Stomach smooth muscle (tissue), 2 donors: Measurements from ENCODE around the gene ZFAND3.

Experiments used
- H3K27ac ChIP-seq: one replicate; pipeline ENCODE4 v1.7.0; 2013; ENCODE audit warnings: mild to moderate bottlenecking, low read length, inconsistent platforms
- H3K27me3 ChIP-seq, 2 donors: one replicate each; pipeline ENCODE4 v1.7.0; 2013; ENCODE audit warnings: low read length in 2 of 2; ENCODE audit not compliant: insufficient read depth in 2 of 2, control insufficient read depth in 1 of 2
- H3K36me3 ChIP-seq, 2 donors: one replicate each; pipeline ENCODE4 v1.7.0; 2013; ENCODE audit warnings: low read length in 2 of 2; ENCODE audit not compliant: control insufficient read depth in 2 of 2, insufficient read depth in 2 of 2
- H3K4me1 ChIP-seq: one replicate; pipeline ENCODE4 v1.7.0; 2013; ENCODE audit warnings: low read length; ENCODE audit not compliant: control insufficient read depth, insufficient read depth
- H3K4me3 ChIP-seq, 2 donors: one replicate each; pipeline ENCODE4 v1.7.0; 2013; ENCODE audit warnings: low read length in 2 of 2
- H3K9ac ChIP-seq, 2 donors: one replicate each; pipeline ENCODE4 v1.7.0; 2013; ENCODE audit warnings: low read length in 2 of 2, mild to moderate bottlenecking in 1 of 2
- H3K9me3 ChIP-seq, 2 donors: one replicate each; pipeline ENCODE4 v1.7.0; 2013; ENCODE audit warnings: low read length in 2 of 2; ENCODE audit not compliant: control insufficient read depth in 2 of 2
- donor health status: healthy.
- donor health status: Pancreatic carcinoma.

The ZFAND3 gene

DNA sequence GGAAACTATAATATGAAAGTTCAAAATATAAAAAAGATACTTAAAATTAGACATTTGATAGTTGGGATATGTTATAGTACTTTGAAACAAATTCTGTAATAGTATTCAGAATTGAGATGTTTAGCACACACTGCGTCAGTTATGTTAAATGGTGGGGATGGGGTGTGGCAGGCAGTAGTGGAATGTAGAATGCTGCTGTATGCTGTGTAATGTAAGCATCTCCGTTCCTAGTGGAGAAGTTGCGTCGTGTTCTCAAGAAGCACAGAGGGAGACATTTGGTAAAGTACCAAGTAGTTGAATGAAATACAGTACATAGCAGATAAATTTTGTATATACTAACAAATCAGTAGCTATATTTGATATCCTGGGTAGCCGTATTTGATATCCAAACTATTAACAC lies 192.4 kb downstream of the ZFAND3 start:
- H3K4me3 ChIP-seq: no peak overlapping the region
- H3K36me3 ChIP-seq: no peaks in the 10 kb centered on the region
- no peak overlapping the region for H3K27ac ChIP-seq
- H3K4me1 ChIP-seq: peaks cover 9% of the 10 kb centered on the region
- peaks cover 0 to 3% of the 10 kb centered on the region in 2 donors for H3K9me3 ChIP-seq
- no peaks in the 10 kb centered on the region for H3K27me3 ChIP-seq
- no peak overlapping the region for H3K9ac ChIP-seq

GRCh38 chr6:38012573-38012972 lies 193.0 kb downstream of the ZFAND3 start:
- Histone ChIP-seq H3K36me3 (no peaks in the 10 kb centered on the region), H3K4me3 (no peak overlapping the region), H3K27ac (no peak overlapping the region), H3K4me1 (peaks cover 12% of the 10 kb centered on the region), H3K27me3 (no peaks in the 10 kb centered on the region), H3K9me3 (peaks cover 0 to 3% of the 10 kb centered on the region in 2 donors), H3K9ac (no peak overlapping the region)

DNA sequence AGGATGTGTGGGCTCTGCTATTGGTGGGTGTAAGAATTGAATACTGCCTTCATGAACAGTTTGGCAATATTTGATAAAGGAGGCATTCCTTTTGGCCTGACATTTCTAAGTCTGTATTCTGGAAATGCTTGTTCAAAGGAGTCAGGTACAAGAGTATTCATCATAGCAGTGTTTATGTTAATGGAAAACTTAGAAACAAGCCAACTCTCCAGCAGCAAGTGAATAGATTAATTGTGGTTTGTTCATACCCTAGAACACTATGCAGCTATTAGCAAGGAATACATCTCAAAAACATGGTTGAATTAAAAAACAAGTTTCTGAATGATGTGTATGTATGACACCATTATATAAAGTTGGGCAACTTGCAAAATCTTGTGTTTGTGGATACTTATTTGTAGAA lies 195.8 kb downstream of the ZFAND3 start:
- Histone ChIP-seq H3K4me1 (peaks cover 12% of the 10 kb centered on the region), H3K9ac (no peak overlapping the region), H3K27ac (no peak overlapping the region), H3K36me3 (no peaks in the 10 kb centered on the region), H3K4me3 (no peak overlapping the region), H3K9me3 (peaks cover 0 to 3% of the 10 kb centered on the region in 2 donors), H3K27me3 (no peaks in the 10 kb centered on the region)

- no peak overlapping the region for H3K4me3 ChIP-seq
- no peaks in the 10 kb centered on the region for H3K36me3 ChIP-seq
- H3K9me3 ChIP-seq: no peaks in the 10 kb centered on the region
- peaks cover 21% of the 10 kb centered on the region for H3K4me1 ChIP-seq
- no peak overlapping the region for H3K9ac ChIP-seq
- H3K27me3 ChIP-seq: no peaks in the 10 kb centered on the region
- H3K27ac ChIP-seq: peak overlapping the region; percentile 7
Observed at GRCh38 chr6:38016824-38017223, 197.3 kb downstream of the ZFAND3 start.

DNA sequence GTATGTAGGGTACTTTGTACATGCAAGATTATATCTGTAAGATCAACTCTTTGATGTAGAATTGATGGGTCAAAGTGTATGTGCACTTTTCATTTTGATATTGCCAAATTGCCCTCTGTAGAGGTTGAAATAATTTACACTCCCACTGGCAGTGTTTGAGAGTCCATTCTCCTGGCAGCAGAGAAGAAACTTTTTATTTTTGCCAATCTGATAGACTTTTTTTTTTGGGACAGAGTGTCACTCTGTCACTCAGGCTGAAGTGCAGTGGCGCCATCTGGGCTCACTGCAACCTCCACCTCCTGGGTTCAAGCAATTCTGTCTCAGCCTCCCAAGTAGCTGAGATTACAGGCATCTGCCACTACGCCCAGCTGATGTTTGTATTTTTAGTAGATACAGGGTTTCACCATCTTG lies 199.2 kb downstream of the ZFAND3 start:
- no peaks in the 10 kb centered on the region for H3K9me3 ChIP-seq
- H3K27me3 ChIP-seq: no peaks in the 10 kb centered on the region
- H3K4me1 ChIP-seq: peaks cover 21% of the 10 kb centered on the region
- no peak overlapping the region for H3K4me3 ChIP-seq
- H3K36me3 ChIP-seq: no peaks in the 10 kb centered on the region
- no peak overlapping the region for H3K9ac ChIP-seq
- H3K27ac ChIP-seq: no peak overlapping the region

DNA sequence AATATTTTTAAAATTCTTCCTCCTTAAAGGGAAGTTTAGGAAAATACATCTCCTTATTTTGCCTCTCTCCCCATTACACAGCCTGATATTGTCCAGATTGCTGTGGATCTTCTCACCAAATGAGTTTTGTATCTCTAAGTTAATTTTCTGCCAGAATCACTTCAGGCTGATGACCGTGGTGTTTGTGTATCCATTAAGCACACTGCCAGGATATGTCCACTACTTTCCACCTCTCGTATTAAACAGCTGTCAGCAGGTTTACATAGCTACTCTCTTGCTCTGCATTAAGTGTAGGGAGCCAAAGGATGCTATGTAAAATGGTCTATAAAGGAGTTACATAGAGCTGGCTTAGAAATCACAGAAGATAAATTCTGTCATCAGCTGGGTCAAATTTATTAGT lies 201.1 kb downstream of the ZFAND3 start:
- H3K27me3 ChIP-seq: no peaks in the 10 kb centered on the region

DNA sequence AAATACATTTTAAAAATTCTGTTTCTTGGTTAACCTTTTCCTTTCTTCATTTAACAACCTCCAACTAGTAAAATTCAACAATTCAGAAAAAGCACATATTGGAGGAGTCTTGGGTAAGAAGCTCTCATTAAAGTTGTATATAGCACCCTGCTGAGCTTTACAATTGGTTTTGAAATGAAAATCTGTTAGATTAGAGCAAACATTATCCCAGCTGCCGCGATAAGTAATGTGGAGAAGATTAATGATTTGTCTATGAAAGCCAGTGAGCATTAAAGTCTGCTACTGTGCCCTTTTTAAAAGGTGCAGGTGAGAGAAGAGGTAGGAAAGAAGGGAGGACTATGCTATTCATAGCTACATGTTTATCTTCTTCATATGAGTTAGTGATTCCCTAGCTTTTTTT lies 201.5 kb downstream of the ZFAND3 start:
- H3K9me3 ChIP-seq: no peaks in the 10 kb centered on the region
- no peak overlapping the region for H3K4me3 ChIP-seq
- peaks cover 13% of the 10 kb centered on the region for H3K4me1 ChIP-seq

More for the DNA sequence above, 201.1 kb downstream of the ZFAND3 start:
- peaks cover 14% of the 10 kb centered on the region for H3K4me1 ChIP-seq
- H3K4me3 ChIP-seq: no peak overlapping the region
- H3K36me3 ChIP-seq: no peaks in the 10 kb centered on the region
- no peaks in the 10 kb centered on the region for H3K9me3 ChIP-seq
- no peak overlapping the region for H3K27ac ChIP-seq
- no peak overlapping the region for H3K9ac ChIP-seq

DNA sequence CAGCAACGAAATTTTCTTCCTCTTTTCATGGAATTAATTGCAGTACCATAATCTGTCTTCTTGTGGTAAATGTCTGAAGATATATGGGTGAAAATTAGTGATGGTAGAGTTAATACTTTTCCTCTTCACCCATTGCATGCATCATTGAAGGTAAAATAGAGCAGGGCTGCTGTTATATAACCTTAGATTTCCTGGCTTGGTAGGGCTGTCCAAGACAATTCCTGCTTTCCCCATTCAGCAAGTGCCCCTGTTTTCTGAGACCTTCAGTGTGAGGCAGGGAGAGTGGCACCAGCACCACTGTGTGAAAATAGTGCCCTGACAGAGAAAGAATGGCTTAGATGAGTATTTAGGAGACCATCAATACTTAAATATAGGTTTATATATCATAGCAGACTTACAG lies 202.0 kb downstream of the ZFAND3 start:
- no peaks in the 10 kb centered on the region for H3K36me3 ChIP-seq
- no peak overlapping the region for H3K27ac ChIP-seq
- H3K4me3 ChIP-seq: no peak overlapping the region
- H3K9me3 ChIP-seq: no peaks in the 10 kb centered on the region
- peaks cover 13% of the 10 kb centered on the region for H3K4me1 ChIP-seq
- H3K9ac ChIP-seq: no peak overlapping the region
- no peaks in the 10 kb centered on the region for H3K27me3 ChIP-seq

More for the DNA sequence above, 201.5 kb downstream of the ZFAND3 start:
- no peak overlapping the region for H3K27ac ChIP-seq
- H3K27me3 ChIP-seq: no peaks in the 10 kb centered on the region
- H3K9ac ChIP-seq: no peak overlapping the region
- H3K36me3 ChIP-seq: no peaks in the 10 kb centered on the region

- no peak overlapping the region for H3K9ac ChIP-seq
- no peak overlapping the region for H3K27ac ChIP-seq
- no peak overlapping the region for H3K4me3 ChIP-seq
- no peaks in the 10 kb centered on the region for H3K36me3 ChIP-seq
- peaks cover 9% of the 10 kb centered on the region for H3K4me1 ChIP-seq
- H3K27me3 ChIP-seq: no peaks in the 10 kb centered on the region
- no peaks in the 10 kb centered on the region for H3K9me3 ChIP-seq
Observed at GRCh38 chr6:38022688-38023087, 203.2 kb downstream of the ZFAND3 start.

DNA sequence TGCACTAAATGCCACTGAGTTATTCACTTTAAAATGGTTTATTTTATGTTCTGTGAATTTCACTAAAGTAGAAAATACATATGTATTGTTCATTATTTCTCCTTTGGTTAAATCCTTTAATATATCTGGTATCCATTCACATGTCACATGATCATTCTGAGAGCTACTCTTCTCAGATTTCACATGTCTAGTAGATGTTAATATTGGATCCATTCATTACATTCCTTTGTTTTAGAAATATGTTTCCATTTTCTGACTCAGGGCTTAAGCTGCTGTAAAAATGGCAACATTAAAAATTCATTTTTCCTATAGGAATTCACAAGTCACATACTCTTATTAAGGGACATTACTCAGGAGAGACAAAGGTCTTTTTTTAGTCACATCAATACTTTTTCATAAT lies 205.4 kb downstream of the ZFAND3 start:
- H3K4me1 ChIP-seq: peaks cover 9% of the 10 kb centered on the region
- no peaks in the 10 kb centered on the region for H3K27me3 ChIP-seq
- H3K27ac ChIP-seq: no peak overlapping the region
- no peak overlapping the region for H3K4me3 ChIP-seq
- H3K9me3 ChIP-seq: no peaks in the 10 kb centered on the region
- H3K36me3 ChIP-seq: no peaks in the 10 kb centered on the region
- no peak overlapping the region for H3K9ac ChIP-seq

GRCh38 chr6:38025451-38025850 lies 205.9 kb downstream of the ZFAND3 start:
- Histone ChIP-seq H3K36me3 (no peaks in the 10 kb centered on the region), H3K4me3 (no peak overlapping the region), H3K9ac (no peak overlapping the region), H3K27ac (no peak overlapping the region), H3K4me1 (peaks cover 9% of the 10 kb centered on the region), H3K27me3 (no peaks in the 10 kb centered on the region), H3K9me3 (no peaks in the 10 kb centered on the region)
